Activated B cell treated with CpG ODN at 0.5 μM for 24 hours (primary cell): Measurements from ENCODE around the gene NKAIN2. TPM values are rescaled to one million over a fixed set of nuclear protein-coding genes. Genes with fewer than 3 reads are reported as not detected.
"Not testable (repeated sequence)": the region's sequence is repeated elsewhere in the genome, so short reads cannot be mapped to it uniquely, and the experiment has no call there.

ENCODE experiments used
- ATAC-seq: fragments of 200-7000 bp; cut with Tn5 transposase; one replicate; pipeline ENCODE4 v1.10.0; 2021; ENCODE audit warnings: low read depth, mild to moderate bottlenecking, moderate library complexity
- CTCF ChIA-PET: fragments of 350-600 bp; sonication (Branson Sonifier 250); formaldehyde crosslinking; loops from one replicate; lab custom pipeline; 2021; ENCODE audit warnings: antibody characterized with exemption; lab: Charles Lee
- POLR2A ChIA-PET: fragments of 350-600 bp; sonication (Branson Sonifier 250); formaldehyde crosslinking; loops from one replicate; lab custom pipeline; 2021; ENCODE audit warnings: antibody characterized with exemption; lab: Charles Lee
- DNase-seq: peaks from one replicate; pipeline ENCODE4 v3.0.0; 2022
- H3K27ac Mint-ChIP-seq: one replicate; pipeline ENCODE4 v1.8.0; 2020; ENCODE audit warnings: mixed read lengths
- H3K27me3 Mint-ChIP-seq: one replicate; pipeline ENCODE4 v1.8.0; 2021; ENCODE audit warnings: mixed read lengths
- H3K36me3 Mint-ChIP-seq: one replicate; pipeline ENCODE4 v1.8.0; 2021; ENCODE audit warnings: low read depth, mixed read lengths
- H3K4me1 Mint-ChIP-seq: one replicate; pipeline ENCODE4 v1.8.0; 2021; ENCODE audit warnings: mixed read lengths
- H3K4me3 Mint-ChIP-seq: one replicate; pipeline ENCODE4 v1.8.0; 2020; ENCODE audit warnings: mild to moderate bottlenecking, mixed read lengths
- H3K9me3 Mint-ChIP-seq: one replicate; pipeline ENCODE4 v1.8.0; 2020; ENCODE audit warnings: mixed read lengths
- CTCF ChIP-seq: fragments of 200-600 bp; IDR thresholded peaks from one replicate; pipeline ENCODE4 v1.8.0; 2022; ENCODE audit warnings: antibody characterized with exemption, mild to moderate bottlenecking
- intact Hi-C: fragments of 100-400 bp; cut with micrococcal nuclease; formaldehyde crosslinking; loops from one replicate; pipeline ENCODE4 v1.15.1; 2024
- total RNA-seq: library from RNA; stranded (reverse); gene quantifications from 2 replicates; pipeline ENCODE4 v1.2.3, GENCODE V29; 2022

The NKAIN2 gene
- total RNA-seq, 1 donor from 2014 or later, result not detected

- H3K27me3 Mint-ChIP-seq, result no peaks in the 10 kb centered on the region
- TF ChIP-seq CTCF, result no peak
- CTCF ChIA-PET, result no interaction called here
- no peaks in the 10 kb centered on the region for H3K4me1 Mint-ChIP-seq
- no peaks in the 10 kb centered on the region for H3K36me3 Mint-ChIP-seq
- no peak overlapping the region for H3K4me3 Mint-ChIP-seq
- intact Hi-C loops, result no loop called here
- DNase-seq (no peak), ATAC-seq (no peak)
- H3K27ac Mint-ChIP-seq, result no peak overlapping the region
- H3K9me3 Mint-ChIP-seq, result peaks cover 5% of the 10 kb centered on the region
- POLR2A ChIA-PET, result no interaction called here
Observed at GRCh38 chr6:124722141-124722878, 918.6 kb downstream of the NKAIN2 start.

GRCh38 chr6:124723671-124724070 lies 920.0 kb downstream of the NKAIN2 start:
- ATAC-seq, result no peak
- TF ChIP-seq CTCF, result no peak
- Mint-ChIP-seq H3K4me1 (no peaks in the 10 kb centered on the region), H3K4me3 (no peak overlapping the region), H3K27ac (no peak overlapping the region), H3K9me3 (peaks cover 2% of the 10 kb centered on the region), H3K36me3 (no peaks in the 10 kb centered on the region), H3K27me3 (no peaks in the 10 kb centered on the region)
- ChIA-PET CTCF (no interaction called here), POLR2A (no interaction called here)
- intact Hi-C loops, result no loop called here
- DNase-seq, result no peak

DNA sequence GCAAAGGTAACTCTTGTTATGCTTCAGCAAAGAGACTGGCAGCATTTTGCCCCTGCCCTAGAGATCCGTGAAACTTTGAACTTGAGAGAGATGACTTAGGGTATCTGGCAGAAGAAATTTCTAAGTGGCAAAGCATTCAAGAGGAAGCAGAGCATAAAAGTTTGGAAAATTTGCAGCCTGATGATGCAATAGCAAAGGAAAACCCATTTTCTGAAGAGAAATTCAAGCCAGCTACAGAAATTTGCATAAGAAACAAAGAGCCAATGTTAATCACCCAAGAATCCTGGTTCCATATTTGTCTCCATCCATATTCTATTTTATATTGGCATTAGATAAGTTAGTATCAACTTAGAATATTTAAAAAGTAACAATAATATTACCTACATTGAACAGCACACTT lies 934.1 kb downstream of the NKAIN2 start:
- H3K4me3 Mint-ChIP-seq, ATAC-seq, H3K27ac Mint-ChIP-seq, DNase-seq, intact Hi-C loops, H3K4me1 Mint-ChIP-seq, CTCF ChIA-PET, POLR2A ChIA-PET, H3K27me3 Mint-ChIP-seq, H3K36me3 Mint-ChIP-seq: not testable (repeated sequence)
- peaks cover 14% of the 10 kb centered on the region for H3K9me3 Mint-ChIP-seq

- intact Hi-C loops, result no loop called here
- POLR2A ChIA-PET, result no interaction called here
- no peak overlapping the region for H3K27ac Mint-ChIP-seq
Observed at GRCh38 chr6:124738482-124738881, 934.8 kb downstream of the NKAIN2 start.

DNA sequence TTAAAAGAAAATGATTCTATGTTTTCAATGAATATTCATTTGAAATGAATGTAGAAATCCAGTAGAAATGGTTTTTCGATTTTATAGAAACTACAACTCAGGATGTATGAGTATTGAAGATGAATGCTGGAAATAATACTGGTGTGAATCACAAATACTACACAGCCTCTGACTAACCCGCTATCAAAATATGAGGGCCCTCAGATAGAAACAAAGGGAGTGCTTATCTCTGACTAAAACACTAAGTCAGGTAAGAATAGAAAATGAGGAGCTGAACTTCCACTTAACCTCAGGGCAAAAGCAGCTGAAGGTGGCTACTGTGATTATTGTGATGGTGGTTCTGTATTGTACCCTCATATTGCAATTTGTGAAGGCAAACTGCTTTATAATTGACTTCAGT lies 937.7 kb downstream of the NKAIN2 start:
- TF ChIP-seq CTCF, result no peak
- Mint-ChIP-seq H3K9me3 (peaks cover 3% of the 10 kb centered on the region), H3K36me3 (no peaks in the 10 kb centered on the region), H3K27ac (no peak overlapping the region), H3K4me1 (no peaks in the 10 kb centered on the region), H3K4me3 (no peak overlapping the region), H3K27me3 (no peaks in the 10 kb centered on the region)
- CTCF ChIA-PET, result no interaction called here
- ATAC-seq, result no peak
- intact Hi-C loops, result no loop called here
- POLR2A ChIA-PET, result no interaction called here
- no peak for DNase-seq

More at GRCh38 chr6:124738482-124738881, 934.8 kb downstream of the NKAIN2 start:
- Mint-ChIP-seq H3K4me3 (no peak overlapping the region), H3K27me3 (no peaks in the 10 kb centered on the region), H3K4me1 (no peaks in the 10 kb centered on the region), H3K36me3 (no peaks in the 10 kb centered on the region), H3K9me3 (peaks cover 9% of the 10 kb centered on the region)
- CTCF ChIA-PET, result no interaction called here
- ATAC-seq (no peak), DNase-seq (no peak)
- no peak for TF ChIP-seq CTCF
